ENCODE measurements around the gene SLC24A3.

The SLC24A3 gene

GRCh38 chr20:19212469-19212815, at the start of gene SLC24A3:
Gene SLC24A3 (plus strand): TSS chr20:19212642.
- no peak for DNase-seq (ENCODE audit: low read depth in 1 of 2, low spot score in 1 of 2)

DNA sequence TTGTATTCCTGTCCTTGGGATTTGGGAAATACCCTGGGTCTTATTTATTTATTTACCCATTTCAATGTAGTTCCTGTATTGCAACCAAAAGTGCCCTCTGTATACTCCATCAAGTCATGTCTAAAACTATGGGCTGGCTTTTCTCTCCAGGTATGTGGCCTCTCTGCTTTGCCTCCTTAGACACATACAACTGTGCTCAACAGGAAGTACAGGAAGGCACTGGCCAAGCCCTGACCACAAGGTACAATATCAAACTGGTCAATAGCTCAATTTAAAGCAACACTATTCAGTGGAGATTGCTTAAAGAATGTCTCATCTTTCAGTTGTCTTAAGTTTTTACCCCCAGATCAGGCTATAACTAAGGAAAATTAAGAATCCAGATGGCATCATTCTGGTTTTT, 42.3 kb upstream of the SLC24A3 start:
- DNase-seq (ENCODE audit: low read depth in 1 of 2, low spot score in 1 of 2) = no peak

DNA sequence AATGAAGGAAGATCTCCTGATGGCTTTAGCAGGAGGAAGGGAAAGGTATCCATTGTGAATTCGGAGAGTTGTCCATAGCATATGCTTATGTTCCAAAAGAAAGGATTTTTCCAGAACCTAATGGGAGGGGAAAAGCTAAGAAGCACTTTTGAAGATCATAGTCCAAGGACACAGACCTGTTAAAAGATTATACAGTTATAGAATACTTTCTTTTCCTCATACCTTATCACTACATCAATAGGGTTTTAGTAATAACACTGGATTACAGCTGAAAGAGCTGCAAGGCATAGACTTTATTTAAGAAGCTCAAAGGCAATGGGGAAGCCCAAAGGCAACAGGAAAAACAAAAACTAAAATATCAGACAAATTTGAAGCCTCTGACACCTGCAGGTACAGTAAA, 39.8 kb upstream of the SLC24A3 start:
- DNase-seq (ENCODE audit: low read depth in 1 of 2, low spot score in 1 of 2) = no peak

DNA sequence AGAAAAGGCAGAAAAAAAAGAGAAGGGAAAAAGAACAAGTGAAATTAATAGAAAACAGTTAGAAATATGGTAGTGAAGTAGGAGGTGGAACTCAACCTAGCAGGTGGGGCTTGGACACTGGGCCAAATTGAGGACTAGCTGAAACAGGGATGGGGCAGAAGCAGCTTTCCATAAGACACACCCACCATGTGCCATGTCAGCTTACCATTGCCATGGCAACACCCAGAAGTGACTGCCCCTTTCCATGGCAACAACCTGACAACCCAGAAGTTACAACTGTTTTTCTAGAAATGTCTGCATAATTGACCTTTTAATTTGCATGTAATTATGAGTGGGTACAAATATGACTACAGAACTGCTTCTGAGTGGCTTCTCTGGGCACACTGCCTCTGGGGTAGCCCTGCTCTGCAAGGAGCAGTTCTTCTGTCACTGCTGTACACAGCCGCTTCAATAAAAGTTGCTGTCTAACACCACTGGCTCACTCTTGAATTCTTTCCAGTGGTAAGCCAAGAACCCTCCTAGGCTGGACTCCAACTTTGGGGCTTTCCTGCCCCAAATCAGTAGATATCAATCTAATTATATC, 35.9 kb upstream of the SLC24A3 start:
- no peak for DNase-seq (ENCODE audit: low read depth in 1 of 2, low spot score in 1 of 2)

DNA sequence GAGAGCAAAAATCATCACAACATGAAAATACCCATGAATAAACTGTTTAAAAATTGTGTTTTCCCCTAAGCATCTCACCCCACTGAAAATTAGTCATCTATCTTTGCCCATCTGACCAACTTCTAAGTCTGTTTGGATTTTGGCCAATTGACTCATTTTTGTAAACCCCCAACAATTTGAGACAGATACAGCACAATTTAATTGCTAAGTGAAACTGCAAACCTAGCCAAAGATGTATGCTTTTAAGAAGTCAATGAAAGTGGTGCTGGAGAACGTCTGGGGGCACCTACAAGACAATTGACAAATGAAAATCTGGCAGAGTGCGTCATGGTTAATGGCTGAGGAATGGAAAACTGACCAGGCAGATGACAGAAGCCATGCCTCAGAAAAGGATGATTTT, 30.9 kb upstream of the SLC24A3 start:
- no peak for DNase-seq (ENCODE audit: low read depth in 1 of 2, low spot score in 1 of 2)

DNA sequence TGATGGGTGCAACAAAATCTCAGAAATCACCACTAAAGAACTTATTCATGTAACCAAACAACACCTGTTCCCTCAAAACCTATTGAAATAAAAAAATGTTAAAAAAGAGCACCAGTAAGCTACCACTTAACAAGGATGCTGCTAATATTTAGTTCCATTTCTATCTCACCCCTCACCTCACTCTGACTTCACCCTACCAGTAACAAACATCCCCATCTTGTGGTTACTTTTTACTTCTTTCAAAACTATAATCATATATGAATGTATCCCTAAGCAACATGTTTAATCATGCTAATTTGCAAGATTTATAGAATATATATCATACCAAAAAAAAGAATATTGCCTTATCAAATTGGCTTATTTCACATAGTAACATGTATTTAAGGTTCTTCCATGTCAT, 27.4 kb upstream of the SLC24A3 start:
- DNase-seq (ENCODE audit: low read depth in 1 of 2, low spot score in 1 of 2) = no peak

- DNase-seq (ENCODE audit: low read depth in 1 of 2, low spot score in 1 of 2) = no peak
Measured at GRCh38 chr20:19193349-19193748, 19.1 kb upstream of the SLC24A3 start.

DNA sequence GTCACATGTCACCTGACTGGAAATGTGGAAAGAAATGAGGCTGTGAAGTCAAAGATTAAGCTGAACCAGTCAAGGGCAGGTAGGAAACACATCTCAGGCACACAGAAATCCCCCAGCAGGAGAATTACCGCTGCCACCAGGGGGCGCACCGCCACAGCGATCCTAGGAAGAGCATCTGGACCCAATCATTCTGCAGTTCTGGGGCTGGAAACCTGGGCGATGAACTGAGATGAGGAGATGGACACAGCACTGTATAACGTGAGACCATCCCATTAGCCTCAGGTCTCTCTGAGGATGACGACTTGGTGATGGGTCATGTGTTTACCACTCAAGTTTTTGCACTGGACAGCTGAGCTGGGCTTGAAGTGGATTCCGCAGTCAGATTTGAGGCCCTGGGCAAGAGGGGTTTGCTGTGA, 6.5 kb upstream of the SLC24A3 start:
- DNase-seq (ENCODE audit: low read depth in 1 of 2, low spot score in 1 of 2) = peak; percentile 37 to 50

DNA sequence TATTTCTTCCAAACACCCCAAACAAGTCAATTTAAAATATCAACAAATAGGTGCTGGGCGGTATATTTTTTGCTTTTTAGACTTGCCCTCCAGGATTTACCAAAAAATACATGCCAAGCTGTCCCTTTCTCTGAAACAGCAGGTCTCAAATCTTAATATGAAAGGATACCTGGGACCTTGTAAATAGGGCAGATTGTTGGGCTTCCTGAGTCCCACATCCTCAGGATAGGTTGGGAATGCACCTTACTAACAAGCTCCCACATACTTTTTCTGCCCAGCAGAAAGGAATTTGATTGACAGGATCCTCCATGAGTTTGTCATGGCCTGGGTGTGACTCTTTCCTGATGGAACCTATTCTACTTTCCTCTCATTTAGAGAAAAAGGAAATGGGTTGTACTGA, 4.9 kb upstream of the SLC24A3 start:
- DNase-seq (ENCODE audit: low read depth in 1 of 2, low spot score in 1 of 2) = no peak

DNA sequence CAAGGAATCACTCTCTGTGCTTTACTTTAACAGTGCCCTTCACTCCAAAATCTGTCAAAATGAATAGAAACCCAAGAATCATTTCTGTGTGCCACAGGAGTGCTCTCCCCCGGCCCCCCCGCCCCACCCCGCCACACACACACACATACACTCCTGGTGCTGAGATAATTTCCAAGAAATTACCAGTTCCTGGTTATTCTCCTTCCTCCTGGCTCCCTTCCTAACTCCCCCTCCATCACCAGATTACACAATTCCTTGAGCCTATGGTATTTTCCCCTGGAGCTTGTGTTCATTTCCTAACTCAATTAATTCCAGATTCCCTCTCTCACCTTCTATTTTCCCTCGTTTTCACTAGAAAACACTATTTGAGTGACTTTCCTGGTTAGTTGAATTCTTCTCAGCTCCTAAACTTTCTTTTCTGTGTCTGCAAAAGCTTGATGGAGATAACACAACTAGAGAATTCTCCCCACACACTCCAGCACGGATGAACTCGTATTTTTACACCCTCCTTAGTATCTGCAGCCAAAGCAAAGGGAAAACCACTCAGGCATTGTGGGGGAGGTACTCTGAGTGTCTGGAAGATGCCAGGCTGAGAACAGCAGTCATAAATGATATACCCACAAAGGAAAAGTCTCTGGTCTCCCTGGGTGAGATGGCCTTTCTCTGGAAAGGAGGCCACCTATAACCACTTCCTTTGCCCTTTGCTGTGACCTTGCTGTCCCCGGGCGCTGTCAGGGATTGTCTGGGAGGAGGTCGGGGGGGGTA, 1.9 kb upstream of the SLC24A3 start:
- DNase-seq (ENCODE audit: low read depth in 1 of 2, low spot score in 1 of 2) = no peak

DNA sequence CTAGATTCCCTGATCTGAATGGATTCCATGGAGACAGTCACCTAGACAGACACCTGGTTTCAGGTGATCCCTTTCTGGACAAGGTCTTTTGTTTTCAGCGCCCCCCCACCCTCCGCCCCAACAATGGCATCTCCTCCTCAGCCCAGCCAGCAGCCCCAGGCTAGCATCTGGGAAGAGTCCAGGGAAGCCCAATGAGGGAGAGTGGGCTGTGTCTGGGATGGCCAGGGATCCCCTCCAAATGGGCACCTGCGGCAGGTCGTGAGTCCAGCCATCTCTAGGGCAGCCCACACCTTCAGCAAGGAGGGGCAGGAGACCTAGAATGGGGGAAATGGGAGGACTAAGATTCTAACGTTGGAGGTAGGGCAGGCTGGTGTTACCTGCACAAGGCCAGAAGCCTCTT, 1.2 kb upstream of the SLC24A3 start:
- DNase-seq (ENCODE audit: low read depth in 1 of 2, low spot score in 1 of 2) = no peak

GRCh38 chr20:19211661-19212468, 577 bp upstream of the SLC24A3 start:
- DNase-seq (ENCODE audit: low read depth in 1 of 2, low spot score in 1 of 2) = no peak

- DNase-seq (ENCODE audit: low read depth in 1 of 2, low spot score in 1 of 2) = no peak
Measured at GRCh38 chr20:19212821-19213502, 520 bp downstream of the SLC24A3 start.

DNA sequence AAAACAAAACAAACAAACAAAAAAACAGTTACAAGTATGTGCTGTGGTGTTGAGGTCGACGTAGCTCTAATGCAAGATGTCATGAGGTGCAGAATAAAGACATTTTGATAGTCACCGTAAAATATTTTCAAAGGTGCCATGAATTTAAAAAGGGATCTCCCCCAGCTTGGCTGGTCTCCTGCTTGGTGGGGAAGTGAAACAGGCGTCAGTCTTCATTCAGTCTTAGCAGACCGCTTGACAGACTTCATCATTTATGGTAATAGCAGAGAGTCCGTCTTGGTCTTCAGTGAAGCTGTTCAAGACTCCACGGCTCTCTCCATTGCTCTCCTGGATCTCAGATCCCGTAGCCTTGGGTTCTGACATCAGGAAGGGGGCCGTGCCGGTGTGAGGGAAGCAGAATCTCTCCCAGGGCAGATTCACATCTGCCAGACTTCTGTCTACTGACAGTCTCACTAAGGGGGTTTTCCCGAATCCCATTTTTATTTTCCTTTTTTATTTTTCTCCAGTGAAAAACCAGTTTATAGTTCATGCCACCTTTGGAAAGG, 1.6 kb downstream of the SLC24A3 start:
- DNase-seq (ENCODE audit: low read depth in 1 of 2, low spot score in 1 of 2) = no peak

GRCh38 chr20:19218411-19218810, 6.0 kb downstream of the SLC24A3 start:
- no peak for DNase-seq (ENCODE audit: low read depth in 1 of 2, low spot score in 1 of 2)

DNA sequence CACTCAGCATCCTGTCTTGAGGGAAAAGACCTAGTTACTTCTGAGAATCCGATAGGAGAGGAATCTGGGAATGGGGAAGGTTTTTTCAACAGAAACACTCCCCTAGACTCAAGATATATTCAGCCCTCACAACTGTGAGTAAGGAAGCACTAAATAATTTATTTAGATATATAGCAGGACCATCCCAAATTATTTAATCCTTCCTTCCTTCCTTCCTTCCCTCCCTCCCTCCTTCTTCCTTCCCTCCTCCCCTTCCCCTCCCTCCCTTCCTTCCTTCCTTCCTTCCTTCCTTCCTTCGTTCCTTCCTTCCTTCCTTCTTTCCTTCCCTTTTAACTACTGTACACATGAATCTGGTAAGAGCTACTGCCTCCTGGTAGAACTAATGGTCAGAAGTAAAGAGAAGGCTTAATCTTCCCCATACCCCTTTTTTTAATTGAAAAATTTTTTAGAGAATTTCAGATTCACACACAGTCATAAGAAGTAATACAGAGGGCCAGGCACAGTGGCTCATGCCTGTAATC, 10.1 kb downstream of the SLC24A3 start:
- no peak for DNase-seq (ENCODE audit: low read depth in 1 of 2, low spot score in 1 of 2)

DNA sequence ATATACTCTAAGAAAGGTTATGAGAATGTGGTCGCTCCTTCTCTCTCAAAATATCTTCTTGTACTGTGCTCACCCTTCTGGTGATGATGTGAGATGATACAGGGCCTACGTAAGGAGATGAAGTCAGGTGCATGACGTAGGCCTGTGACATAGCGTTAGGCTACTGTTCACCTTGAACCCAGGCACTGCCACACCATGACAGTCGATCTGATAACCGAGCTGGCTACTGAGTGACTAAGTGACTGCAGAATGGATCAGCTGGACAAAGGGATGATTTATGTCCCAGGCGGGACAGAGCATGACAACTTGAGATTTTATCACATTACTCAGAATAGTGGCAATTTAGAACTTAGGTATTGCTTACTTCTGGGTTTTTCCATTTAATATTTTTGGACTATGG, 11.2 kb downstream of the SLC24A3 start:
- DNase-seq (ENCODE audit: low read depth in 1 of 2, low spot score in 1 of 2) = no peak

DNA sequence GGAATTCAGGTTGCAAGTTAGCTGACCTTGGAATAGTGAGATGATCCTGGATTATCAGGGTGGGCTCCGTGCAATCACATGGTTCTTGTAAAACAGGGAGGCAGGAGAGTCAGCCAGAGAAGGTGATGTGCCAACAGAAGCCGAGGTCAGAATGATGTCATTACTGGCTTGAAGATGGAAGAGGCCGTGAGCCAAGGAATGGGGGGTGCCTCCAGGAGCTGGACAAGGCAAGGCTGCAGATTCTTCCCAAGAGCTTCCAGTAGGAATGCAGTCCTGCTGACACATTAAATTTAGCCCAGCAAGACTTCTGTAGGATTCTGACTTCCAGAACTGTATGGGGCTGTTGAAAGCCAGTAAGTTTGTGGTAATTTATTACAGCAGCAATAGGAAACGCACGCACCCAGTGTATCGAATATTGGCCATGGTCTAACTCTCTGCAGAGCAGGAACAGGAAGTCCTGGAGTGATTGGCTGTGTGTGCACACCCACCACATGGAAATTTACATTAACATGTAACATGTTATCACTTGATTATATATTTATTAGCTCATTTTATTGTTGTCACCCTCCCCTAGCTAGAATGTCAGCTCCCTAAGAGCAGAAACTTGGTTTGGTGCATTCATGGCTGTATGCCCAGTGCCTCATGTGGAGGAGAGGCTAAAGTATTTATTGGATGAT, 19.1 kb downstream of the SLC24A3 start:
- no peak for DNase-seq (ENCODE audit: low read depth in 1 of 2, low spot score in 1 of 2)

- no peak for DNase-seq (ENCODE audit: low read depth in 1 of 2, low spot score in 1 of 2)
Measured at GRCh38 chr20:19232997-19233794, 20.8 kb downstream of the SLC24A3 start.
